Stomach (tissue), 4 donors: ENCODE measurements around the gene RIN3.

Experiments
- EP300 ChIP-seq: sonication (generic); formaldehyde crosslinking; IDR thresholded peaks from one replicate; pipeline ENCODE4 v1.6.1; 2017; ENCODE audit warnings: antibody characterized with exemption
- POLR2A ChIP-seq, 4 donors: fragments of 450-650 bp; IDR thresholded peaks; one replicate each; pipeline ENCODE4 v1.6.1; 2016; ENCODE audit warnings: antibody characterized with exemption in 4 of 4, control low read depth in 2 of 4, mild to moderate bottlenecking in 1 of 4, moderate library complexity in 1 of 4
- TF ChIP-seq, protein P1 (sequence below), 7 experiments: fragments of 450-650 bp in 4 of 7; fragments of 200-600 bp in 3 of 7; sonication (generic) in 3 of 7; IDR thresholded peaks; one replicate each; pipeline ENCODE4 v1.5.1; 2016 to 2019; ENCODE audit warnings: antibody characterized with exemption in 7 of 7, control low read depth in 2 of 7, mild to moderate bottlenecking in 1 of 7

DNA sequence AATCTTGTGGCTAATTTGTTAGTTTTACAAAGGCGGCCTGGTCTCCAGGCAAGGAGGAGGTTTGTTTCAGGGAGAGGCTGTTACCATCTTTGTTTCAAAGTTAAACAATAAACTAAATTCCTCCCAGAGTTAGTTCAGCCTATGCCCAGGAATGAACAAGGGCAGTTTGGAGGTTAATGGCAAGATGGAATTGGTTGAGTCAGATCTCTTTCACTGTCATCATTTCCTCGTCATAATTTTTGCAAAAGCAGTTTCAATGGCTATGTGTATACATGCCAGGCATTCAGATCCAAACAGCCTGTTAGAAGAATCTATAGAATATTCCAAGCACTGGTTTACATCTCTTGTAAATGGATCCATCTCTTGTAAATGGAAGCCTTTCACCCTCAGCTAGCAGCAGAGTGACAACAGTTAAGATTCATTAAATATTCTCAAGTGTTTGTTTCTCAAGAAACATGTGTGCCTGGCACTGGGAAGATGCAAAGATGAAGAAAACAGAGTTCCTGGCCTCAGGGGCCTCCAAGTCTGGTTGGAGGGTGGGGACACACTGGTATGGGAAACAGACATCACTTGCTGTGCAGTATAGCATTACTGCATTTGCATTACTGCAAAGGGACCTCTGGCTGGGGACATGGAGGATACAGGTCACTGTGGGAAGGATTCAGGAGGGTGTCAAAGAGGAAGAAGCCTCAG, 65.8 kb downstream of the RIN3 start:
- TF ChIP-seq, protein P1, sequence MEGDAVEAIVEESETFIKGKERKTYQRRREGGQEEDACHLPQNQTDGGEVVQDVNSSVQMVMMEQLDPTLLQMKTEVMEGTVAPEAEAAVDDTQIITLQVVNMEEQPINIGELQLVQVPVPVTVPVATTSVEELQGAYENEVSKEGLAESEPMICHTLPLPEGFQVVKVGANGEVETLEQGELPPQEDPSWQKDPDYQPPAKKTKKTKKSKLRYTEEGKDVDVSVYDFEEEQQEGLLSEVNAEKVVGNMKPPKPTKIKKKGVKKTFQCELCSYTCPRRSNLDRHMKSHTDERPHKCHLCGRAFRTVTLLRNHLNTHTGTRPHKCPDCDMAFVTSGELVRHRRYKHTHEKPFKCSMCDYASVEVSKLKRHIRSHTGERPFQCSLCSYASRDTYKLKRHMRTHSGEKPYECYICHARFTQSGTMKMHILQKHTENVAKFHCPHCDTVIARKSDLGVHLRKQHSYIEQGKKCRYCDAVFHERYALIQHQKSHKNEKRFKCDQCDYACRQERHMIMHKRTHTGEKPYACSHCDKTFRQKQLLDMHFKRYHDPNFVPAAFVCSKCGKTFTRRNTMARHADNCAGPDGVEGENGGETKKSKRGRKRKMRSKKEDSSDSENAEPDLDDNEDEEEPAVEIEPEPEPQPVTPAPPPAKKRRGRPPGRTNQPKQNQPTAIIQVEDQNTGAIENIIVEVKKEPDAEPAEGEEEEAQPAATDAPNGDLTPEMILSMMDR (IDR thresholded peaks at IDR 0.05) = no peak
- no peak for TF ChIP-seq POLR2A (IDR thresholded peaks at IDR 0.05)
- TF ChIP-seq EP300 = no peak
